H1 (cell line): ENCODE measurements around the gene ATP23. TPM values are rescaled to one million over a fixed set of nuclear protein-coding genes. Genes with fewer than 3 reads are reported as not detected.

Experiments used
- ATF3 ChIP-seq: IDR thresholded peaks from 2 replicates; pipeline ENCODE4 v1.6.1; 2011; ENCODE audit warnings: low read depth, mild to moderate bottlenecking, low read length; ENCODE audit not compliant: insufficient read depth
- BCL11A ChIP-seq, 2 experiments: IDR thresholded peaks; one replicate each; pipeline ENCODE4 v1.6.1; 2011; ENCODE audit warnings: low read depth in 2 of 2, low read length in 2 of 2, mild to moderate bottlenecking in 2 of 2
- BRCA1 ChIP-seq: IDR thresholded peaks from 2 replicates; pipeline ENCODE4 v1.6.1; 2012; ENCODE audit warnings: low read depth, low read length, improper control_type of control experiment
- CBX8 ChIP-seq: fragments of 300-800, 300-1000 bp; sonication (generic); IDR thresholded peaks from 2 replicates; pipeline ENCODE4 v1.7.1; 2016; ENCODE audit warnings: low read depth, low read length, borderline replicate concordance
- GABPA ChIP-seq: IDR thresholded peaks from 2 replicates; pipeline ENCODE4 v1.6.1; 2011; ENCODE audit warnings: mild to moderate bottlenecking, low read length, moderate library complexity, borderline replicate concordance; ENCODE audit not compliant: insufficient read depth
- HDAC2 ChIP-seq, 2 experiments: fragments of 300-600 bp in 1 of 2; sonication (generic) in 1 of 2; IDR thresholded peaks; 2 replicates each; pipeline ENCODE4 v1.6.1; 2011 to 2012; ENCODE audit warnings: low read depth in 2 of 2, low read length in 2 of 2, mild to moderate bottlenecking in 2 of 2, moderate library complexity in 2 of 2, borderline replicate concordance in 1 of 2, inconsistent platforms in 1 of 2
- KDM1A ChIP-seq: fragments of 200-600, 300-600 bp; sonication (generic); IDR thresholded peaks from 2 replicates; pipeline ENCODE4 v1.7.1; 2016; ENCODE audit warnings: mild to moderate bottlenecking, low read length, borderline replicate concordance
- RAD21 ChIP-seq, 2 experiments: IDR thresholded peaks in 1 of 2; conservative IDR thresholded peaks in 1 of 2; 2 replicates each; pipeline ENCODE4 v1.6.1; 2011; ENCODE audit warnings: low read depth in 2 of 2, low read length in 2 of 2, improper control_type of control experiment in 1 of 2, inconsistent platforms in 1 of 2, mild to moderate bottlenecking in 1 of 2, moderate library complexity in 1 of 2
- RBBP5 ChIP-seq: IDR thresholded peaks from 2 replicates; pipeline ENCODE4 v1.7.1; 2012; ENCODE audit warnings: low read depth, mild to moderate bottlenecking, inconsistent platforms, low read length, moderate library complexity, borderline replicate concordance
- SIRT6 ChIP-seq: IDR thresholded peaks from one replicate; pipeline ENCODE4 v1.7.1; 2012; ENCODE audit warnings: low read length, inconsistent platforms
- SUZ12 ChIP-seq: fragments of 200-600 bp; sonication (generic); IDR thresholded peaks from 2 replicates; pipeline ENCODE4 v1.6.1; 2012; ENCODE audit warnings: mild to moderate bottlenecking, inconsistent platforms, low read length, moderate library complexity, mixed read lengths
- TBP ChIP-seq: IDR thresholded peaks from 2 replicates; pipeline ENCODE4 v1.6.1; 2011; ENCODE audit warnings: low read depth, low read length, improper control_type of control experiment
- polyA plus RNA-seq, 7 experiments: library from polyadenylated mRNA; depleted of rRNA in 3 of 7; stranded (reverse) in 5 of 7; unstranded in 2 of 7; fragments of >200 nt in 5 of 7; fragments of 200-250 nt in 2 of 7; gene quantifications; 1 replicate in 5 of 7; 2 replicates in 1 of 7; 4 replicates in 1 of 7; pipeline versions ENCODE4 v1.2.1 to v1.2.3, GENCODE V29; 2011 to 2013; ENCODE audit warnings: missing spikeins in 2 of 7, mixed read lengths in 2 of 7
- total RNA-seq: library from RNA; stranded (reverse); fragmentation: NEBNext Ultra II Directional; extraction: Animal tissue kit (Norgen Biotek cat#: 25700); gene quantifications from 2 replicates; pipeline ENCODE4 v1.2.1, GENCODE V29; 2021

Gene ATP23
- total and polyA plus RNA-seq, 2 of the 8 experiments (the other 6 are each of a cell fraction or from before 2014, with no cell fraction given): 10.2 to 13.5 TPM

GRCh38 chr12:57896434-57897201 is 44.7 kb upstream of the ATP23 start (continued):
- TF ChIP-seq ATF3 (no peak), KDM1A (peak; percentile 23; the same call in 1 of the 2 replicates), TBP (0 out of 2 replicates have a peak, but pooled peaks have one; percentile 10), BCL11A (IDR thresholded peaks at IDR 0.05; ENCODE audit: low read depth in 2 of 2, low read length in 2 of 2) (no peak), GABPA (no peak), BRCA1 (no peak), RAD21 (IDR thresholded peaks at IDR 0.05 in 1 of 2, conservative IDR thresholded peaks at IDR 0.05 in 1 of 2; ENCODE audit: low read depth in 2 of 2, low read length in 2 of 2) (peak; percentile 49 to 62), CBX8 (no peak), HDAC2 (IDR thresholded peaks at IDR 0.05; ENCODE audit: borderline replicate concordance in 1 of 2, low read depth in 2 of 2, low read length in 2 of 2) (no peak), RBBP5 (no peak), SUZ12 (no peak), SIRT6 (no peak)
